ENCODE measurements around the gene PRKG1. TPM values are rescaled to one million over a fixed set of nuclear protein-coding genes. Genes with fewer than 3 reads are reported as not detected.
A peak's percentile ranks its signal among the peaks of the same experiment; 100 is the strongest.

Gene PRKG1
- total RNA-seq, 6 experiments from 2014 or later: 1.1 to 2.0 (median 1.3) TPM

GRCh38 chr10:51892965-51893658 lies 818.8 kb downstream of the PRKG1 start:
- TF ChIP-seq POLR2A (IDR thresholded peaks at IDR 0.05): no peak
- TF ChIP-seq, protein P1, sequence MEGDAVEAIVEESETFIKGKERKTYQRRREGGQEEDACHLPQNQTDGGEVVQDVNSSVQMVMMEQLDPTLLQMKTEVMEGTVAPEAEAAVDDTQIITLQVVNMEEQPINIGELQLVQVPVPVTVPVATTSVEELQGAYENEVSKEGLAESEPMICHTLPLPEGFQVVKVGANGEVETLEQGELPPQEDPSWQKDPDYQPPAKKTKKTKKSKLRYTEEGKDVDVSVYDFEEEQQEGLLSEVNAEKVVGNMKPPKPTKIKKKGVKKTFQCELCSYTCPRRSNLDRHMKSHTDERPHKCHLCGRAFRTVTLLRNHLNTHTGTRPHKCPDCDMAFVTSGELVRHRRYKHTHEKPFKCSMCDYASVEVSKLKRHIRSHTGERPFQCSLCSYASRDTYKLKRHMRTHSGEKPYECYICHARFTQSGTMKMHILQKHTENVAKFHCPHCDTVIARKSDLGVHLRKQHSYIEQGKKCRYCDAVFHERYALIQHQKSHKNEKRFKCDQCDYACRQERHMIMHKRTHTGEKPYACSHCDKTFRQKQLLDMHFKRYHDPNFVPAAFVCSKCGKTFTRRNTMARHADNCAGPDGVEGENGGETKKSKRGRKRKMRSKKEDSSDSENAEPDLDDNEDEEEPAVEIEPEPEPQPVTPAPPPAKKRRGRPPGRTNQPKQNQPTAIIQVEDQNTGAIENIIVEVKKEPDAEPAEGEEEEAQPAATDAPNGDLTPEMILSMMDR (IDR thresholded peaks at IDR 0.05): no peak
- Histone ChIP-seq H3K4me1 (no peaks in the 10 kb centered on the region), H3K27ac (no peak overlapping the region), H3K27me3 (no peaks in the 10 kb centered on the region), H3K4me3 (no peak overlapping the region), H3K9me3 (no peaks in the 10 kb centered on the region), H3K36me3 (no peaks in the 10 kb centered on the region)
- ATAC-seq: peak in 3 of 4 donors; percentile 22 to 49 (median 31)
- WGBS (ENCODE audit: insufficient coverage, low coverage, low lambda C conversion rate, missing lambda C conversion rate): 41% methylated on average over 1 of the region's 1 CpG
- no peak for DNase-seq
- intact Hi-C loops (cut with DNase I): no loop called here

DNA sequence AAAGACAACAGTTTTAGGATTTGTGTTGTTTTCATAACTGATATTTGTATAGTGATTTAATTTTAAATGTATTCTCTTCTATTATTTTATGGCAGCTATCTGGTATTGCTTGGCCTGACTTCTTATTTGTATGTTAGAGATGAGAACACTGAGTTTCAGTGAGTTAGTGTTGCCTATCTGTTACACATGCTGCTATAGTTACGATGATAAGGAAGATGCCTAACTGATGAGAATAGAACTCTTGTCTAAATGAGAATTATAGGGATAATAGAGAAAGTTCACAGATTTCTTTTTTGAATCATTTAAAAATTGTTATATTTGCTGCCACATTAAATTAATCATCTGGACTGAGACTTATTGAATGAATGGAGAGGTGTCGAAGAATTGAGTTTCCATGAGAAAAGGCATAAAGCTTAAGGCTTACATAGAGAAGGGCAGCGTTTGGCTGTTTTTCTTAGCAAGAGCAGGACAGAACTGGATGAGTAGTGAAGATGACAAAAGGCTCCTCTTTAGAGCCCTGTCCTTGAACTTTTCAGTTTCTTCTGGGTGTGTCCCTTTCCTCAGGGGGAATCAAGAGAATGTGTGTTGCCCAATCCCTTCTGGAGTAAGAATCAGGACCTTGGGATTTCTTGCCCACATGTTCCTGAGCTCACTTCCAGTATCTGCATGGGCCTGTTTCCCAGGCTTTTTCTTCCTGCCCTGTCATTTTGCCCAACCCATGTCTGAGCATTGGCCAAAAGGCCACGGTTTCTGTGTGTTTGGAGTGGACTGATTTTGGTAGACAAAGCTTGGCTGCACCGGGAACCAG lies 820.7 kb downstream of the PRKG1 start:
- no peak for DNase-seq
- Histone ChIP-seq H3K9me3 (no peaks in the 10 kb centered on the region), H3K36me3 (no peaks in the 10 kb centered on the region), H3K27ac (no peak overlapping the region), H3K4me1 (no peaks in the 10 kb centered on the region), H3K4me3 (no peak overlapping the region), H3K27me3 (no peaks in the 10 kb centered on the region)
- TF ChIP-seq, protein P1 (IDR thresholded peaks at IDR 0.05): no peak
- no peak for TF ChIP-seq POLR2A (IDR thresholded peaks at IDR 0.05)
- no peak for ATAC-seq
- WGBS (ENCODE audit: insufficient coverage, low coverage, low lambda C conversion rate, missing lambda C conversion rate): 55% methylated on average over 5 of the region's 5 CpGs
- intact Hi-C loops (cut with DNase I): no loop called here

- 60% methylated on average over 1 of the region's 1 CpG for WGBS (ENCODE audit: insufficient coverage, low coverage, low lambda C conversion rate, missing lambda C conversion rate)
- no peaks in the 10 kb centered on the region for H3K9me3 ChIP-seq
- no peak for TF ChIP-seq POLR2A (IDR thresholded peaks at IDR 0.05)
- TF ChIP-seq, protein P1 (IDR thresholded peaks at IDR 0.05): no peak
- no peaks in the 10 kb centered on the region for H3K4me1 ChIP-seq
- intact Hi-C loops (cut with DNase I): no loop called here
- DNase-seq: no peak
- no peaks in the 10 kb centered on the region for H3K27me3 ChIP-seq
- no peak overlapping the region for H3K27ac ChIP-seq
- no peak overlapping the region for H3K4me3 ChIP-seq
- ATAC-seq: no peak
- H3K36me3 ChIP-seq: no peaks in the 10 kb centered on the region
Observed at GRCh38 chr10:51896849-51897248, 822.6 kb downstream of the PRKG1 start.

DNA sequence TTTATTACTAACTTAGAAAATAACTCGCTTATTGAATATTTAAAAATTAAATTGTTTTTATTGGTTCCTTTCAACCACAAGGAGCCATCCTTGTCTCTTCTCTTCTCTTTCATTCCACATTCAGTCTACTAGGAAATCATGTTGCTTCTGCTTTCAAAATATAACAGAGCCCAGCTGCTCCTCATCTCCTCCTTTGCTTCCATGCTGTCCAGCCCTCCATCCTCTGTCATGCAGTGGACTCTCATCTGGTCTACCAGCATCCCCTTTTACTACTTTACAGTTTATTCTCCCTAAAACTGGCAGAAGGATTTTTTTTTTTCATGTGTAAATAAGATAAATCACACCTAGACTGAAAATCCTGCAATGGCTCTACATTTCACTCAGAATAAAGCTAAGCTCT lies 823.3 kb downstream of the PRKG1 start:
- ATAC-seq (no peak), DNase-seq (no peak)
- no peak overlapping the region for H3K27ac ChIP-seq
- TF ChIP-seq POLR2A (IDR thresholded peaks at IDR 0.05): no peak
- no peaks in the 10 kb centered on the region for H3K36me3 ChIP-seq
- H3K4me3 ChIP-seq: no peak overlapping the region
- H3K9me3 ChIP-seq: no peaks in the 10 kb centered on the region
- H3K4me1 ChIP-seq: no peaks in the 10 kb centered on the region
- H3K27me3 ChIP-seq: no peaks in the 10 kb centered on the region
- intact Hi-C loops (cut with DNase I): no loop called here
- WGBS (ENCODE audit: insufficient coverage, low coverage, low lambda C conversion rate, missing lambda C conversion rate): 60% methylated on average over 1 of the region's 1 CpG

DNA sequence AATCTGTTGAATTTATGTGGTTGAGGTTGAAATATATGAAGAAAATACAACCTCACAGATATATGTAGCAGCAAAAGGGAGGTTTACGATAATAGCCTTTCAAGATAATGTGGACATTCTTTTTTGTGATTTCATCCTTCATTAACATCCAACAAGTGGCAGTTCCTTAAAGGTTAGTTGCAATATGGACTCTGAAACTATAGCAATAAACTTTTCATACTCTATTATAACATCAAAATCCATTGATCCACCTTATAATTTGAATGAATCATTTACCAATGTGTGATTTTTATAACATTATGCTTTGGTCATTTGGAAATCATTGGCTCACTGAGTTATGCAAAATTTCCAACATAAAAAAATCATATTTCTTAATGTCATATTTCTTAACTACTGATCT lies 825.9 kb downstream of the PRKG1 start:
- Histone ChIP-seq H3K27me3 (no peaks in the 10 kb centered on the region), H3K4me1 (no peaks in the 10 kb centered on the region), H3K36me3 (no peaks in the 10 kb centered on the region), H3K27ac (no peak overlapping the region), H3K9me3 (no peaks in the 10 kb centered on the region), H3K4me3 (no peak overlapping the region)
- intact Hi-C loops (cut with DNase I): no loop called here
- TF ChIP-seq POLR2A (IDR thresholded peaks at IDR 0.05): no peak
- TF ChIP-seq, protein P1 (IDR thresholded peaks at IDR 0.05): no peak
- no peak for ATAC-seq
- 52% methylated on average over 1 of the region's 1 CpG for WGBS (ENCODE audit: insufficient coverage, low coverage, low lambda C conversion rate, missing lambda C conversion rate)
- no peak for DNase-seq
